Measurements from ENCODE around the gene OR56A4.

Gene OR56A4

GRCh38 chr11:6022956-6023355 lies 16.2 kb upstream of the OR56A4 start:
- no peak for TF ChIP-seq CTCF (IDR thresholded peaks at IDR 0.05; ENCODE audit: low read depth, low read length, missing control alignments)
- no peak for DNase-seq (ENCODE audit: extremely low read depth, low read depth)
- H3K4me3 ChIP-seq (replicated peaks; ENCODE audit: low read depth, low read length): no peak overlapping the region

GRCh38 chr11:6013042-6013441 lies 6.3 kb upstream of the OR56A4 start:
- no peak for DNase-seq (ENCODE audit: extremely low read depth, low read depth)
- H3K4me3 ChIP-seq (replicated peaks; ENCODE audit: low read depth, low read length): no peak overlapping the region
- no peak for TF ChIP-seq CTCF (IDR thresholded peaks at IDR 0.05; ENCODE audit: low read depth, low read length, missing control alignments)

GRCh38 chr11:6012035-6012668 lies 5.4 kb upstream of the OR56A4 start:
- H3K4me3 ChIP-seq (replicated peaks; ENCODE audit: low read depth, low read length): no peak overlapping the region
- no peak for DNase-seq (ENCODE audit: extremely low read depth, low read depth)
- TF ChIP-seq CTCF (IDR thresholded peaks at IDR 0.05; ENCODE audit: low read depth, low read length, missing control alignments): no peak

GRCh38 chr11:6006395-6006794 lies 351 bp downstream of the OR56A4 start:
- no peak for DNase-seq (ENCODE audit: extremely low read depth, low read depth)
- TF ChIP-seq CTCF (IDR thresholded peaks at IDR 0.05; ENCODE audit: low read depth, low read length, missing control alignments): no peak
- H3K4me3 ChIP-seq (replicated peaks; ENCODE audit: low read depth, low read length): no peak overlapping the region

GRCh38 chr11:6002202-6002699 lies 4.5 kb downstream of the OR56A4 start:
- no peak overlapping the region for H3K4me3 ChIP-seq (replicated peaks; ENCODE audit: low read depth, low read length)
- TF ChIP-seq CTCF (IDR thresholded peaks at IDR 0.05; ENCODE audit: low read depth, low read length, missing control alignments): no peak
- no peak for DNase-seq (ENCODE audit: extremely low read depth, low read depth)

GRCh38 chr11:5994791-5995190 lies 12.0 kb downstream of the OR56A4 start:
- no peak for DNase-seq (ENCODE audit: extremely low read depth, low read depth)
- TF ChIP-seq CTCF (IDR thresholded peaks at IDR 0.05; ENCODE audit: low read depth, low read length, missing control alignments): no peak

More at GRCh38 chr11:5994791-5995190, 12.0 kb downstream of the OR56A4 start:
- no peak overlapping the region for H3K4me3 ChIP-seq (replicated peaks; ENCODE audit: low read depth, low read length)

All from HFF-Myc (cell line).